H1 (cell line): ENCODE measurements around the gene CEP83. TPM values are rescaled to one million over a fixed set of nuclear protein-coding genes. Genes with fewer than 3 reads are reported as not detected.

Experiments
- CTCF ChIA-PET: fragments of 300-600 bp; sonication (Branson Sonifier 250); formaldehyde crosslinking; loops from one replicate; lab custom pipeline; 2021; ENCODE audit not compliant: partially characterized antibody; lab: Charles Lee
- POLR2A ChIA-PET: fragments of 300-600 bp; sonication (Branson Sonifier 250); formaldehyde crosslinking; loops from one replicate; lab custom pipeline; 2021; ENCODE audit warnings: inconsistent platforms; ENCODE audit not compliant: partially characterized antibody; lab: Charles Lee
- DNase-seq, 2 experiments: peaks; one replicate each; pipeline versions ENCODE4 v3.0.0 to v3.0.0-alpha.2; 2010 to 2022; ENCODE audit warnings: low spot score in 2 of 2, low read depth in 1 of 2, mixed read lengths in 1 of 2
- FAIRE-seq: peaks from 2 replicates; lab custom pipeline; 2011; peaks lifted over from hg19 to GRCh38; lab: Jason Lieb, UNC
- H2AFZ ChIP-seq: 2 replicates; pipeline ENCODE4 v1.8.1; 2012; ENCODE audit warnings: low read length, inconsistent platforms
- H2AK5ac ChIP-seq: 2 replicates; pipeline ENCODE4 v1.6.1; 2013; ENCODE audit warnings: low read depth, low read length
- H2BK120ac ChIP-seq: replicated peaks from 2 replicates; pipeline ENCODE3; 2013; ENCODE audit warnings: low read depth, low read length, inconsistent platforms
- H2BK12ac ChIP-seq: 2 replicates; pipeline ENCODE4 v1.6.1; 2013; ENCODE audit warnings: low read depth, low read length
- H2BK15ac ChIP-seq: 2 replicates; pipeline ENCODE4 v1.6.1; 2013; ENCODE audit warnings: low read length
- H2BK20ac ChIP-seq: 2 replicates; pipeline ENCODE4 v1.6.1; 2013; ENCODE audit warnings: low read length
- H2BK5ac ChIP-seq: 2 replicates; pipeline ENCODE4 v1.6.1; 2013; ENCODE audit warnings: low read depth, low read length
- H3K14ac ChIP-seq: 2 replicates; pipeline ENCODE4 v1.6.1; 2013; ENCODE audit warnings: inconsistent platforms; ENCODE audit not compliant: insufficient read length
- H3K18ac ChIP-seq: 2 replicates; pipeline ENCODE4 v1.6.1; 2013; ENCODE audit warnings: low read length; ENCODE audit errors: extremely low read depth
- H3K23ac ChIP-seq: 2 replicates; pipeline ENCODE4 v1.6.1; 2013; ENCODE audit warnings: inconsistent platforms; ENCODE audit not compliant: insufficient read length
- H3K23me2 ChIP-seq: 2 replicates; pipeline ENCODE4 v1.6.1; 2013; ENCODE audit warnings: low read depth, low read length
- H3K27ac ChIP-seq: 2 replicates; pipeline ENCODE4 v1.6.1; 2011; ENCODE audit warnings: low read depth, low read length, inconsistent platforms
- H3K27me3 ChIP-seq, 4 experiments: replicated peaks in 1 of 4; 1 replicate in 1 of 4; 2 replicates in 3 of 4; pipeline versions ENCODE4 v1.6.1 to v1.8.1; 2011 to 2013; ENCODE audit warnings: low read length in 3 of 4, mild to moderate bottlenecking in 3 of 4, inconsistent platforms in 2 of 4, mixed read lengths in 2 of 4, moderate library complexity in 1 of 4; ENCODE audit not compliant: control insufficient read depth in 3 of 4, insufficient read depth in 3 of 4; ENCODE audit errors: extremely low read depth in 1 of 4
- H3K36me3 ChIP-seq, 4 experiments: 2 replicates each; pipeline versions ENCODE4 v1.6.1 to v1.8.1; 2011 to 2013; ENCODE audit warnings: mild to moderate bottlenecking in 4 of 4, low read length in 3 of 4, moderate library complexity in 2 of 4, control low read depth in 1 of 4, inconsistent platforms in 1 of 4; ENCODE audit not compliant: insufficient read depth in 4 of 4, control insufficient read depth in 2 of 4
- H3K4ac ChIP-seq: replicated peaks from 2 replicates; pipeline ENCODE3; 2013; ENCODE audit warnings: low read length, low read depth, mixed read lengths, inconsistent platforms; ENCODE audit not compliant: insufficient read length
- H3K4me1 ChIP-seq, 4 experiments: replicated peaks in 1 of 4; 1 replicate in 1 of 4; 2 replicates in 3 of 4; pipeline versions ENCODE4 v1.6.1 to v1.8.1; 2011 to 2013; ENCODE audit warnings: low read length in 3 of 4, inconsistent platforms in 2 of 4, mixed read lengths in 1 of 4; ENCODE audit not compliant: insufficient read depth in 4 of 4, control insufficient read depth in 3 of 4
- H3K4me2 ChIP-seq, 2 experiments: 2 replicates each; pipeline versions ENCODE4 v1.6.1 to v1.8.1; 2011 to 2013; ENCODE audit warnings: low read depth in 2 of 2, low read length in 2 of 2, control low read depth in 1 of 2, inconsistent platforms in 1 of 2, mild to moderate bottlenecking in 1 of 2; ENCODE audit not compliant: insufficient read depth in 1 of 2
- H3K4me3 ChIP-seq, 4 experiments: fragments of 200-600, 300-600 bp in 1 of 4; sonication (generic), shearing (Covaris generic), sonication (Bioruptor Twin) in 1 of 4; 2 replicates each; pipeline versions ENCODE4 v1.5.1 to v1.8.1; 2011 to 2016; ENCODE audit warnings: low read length in 4 of 4, low read depth in 3 of 4, control low read depth in 2 of 4, inconsistent platforms in 2 of 4, mild to moderate bottlenecking in 2 of 4, mixed read lengths in 1 of 4, moderate library complexity in 1 of 4; ENCODE audit not compliant: insufficient read depth in 2 of 4; ENCODE audit errors: extremely low read depth in 1 of 4
- H3K56ac ChIP-seq: replicated peaks from 2 replicates; pipeline ENCODE3; 2013; ENCODE audit warnings: low read depth, mild to moderate bottlenecking, mixed read lengths, low read length, inconsistent platforms; ENCODE audit not compliant: insufficient read length
- H3K79me1 ChIP-seq: 2 replicates; pipeline ENCODE4 v1.6.1; 2013; ENCODE audit warnings: low read depth, low read length, control low read depth
- H3K79me2 ChIP-seq, 2 experiments: 2 replicates each; pipeline versions ENCODE4 v1.6.1 to v1.8.1; 2012 to 2013; ENCODE audit warnings: low read length in 2 of 2, mild to moderate bottlenecking in 2 of 2, inconsistent platforms in 1 of 2; ENCODE audit not compliant: insufficient read depth in 2 of 2, control insufficient read depth in 1 of 2
- H3K9ac ChIP-seq, 4 experiments: replicated peaks in 1 of 4; 1 replicate in 1 of 4; 2 replicates in 3 of 4; pipeline versions ENCODE4 v1.6.1 to v1.8.1; 2011 to 2013; ENCODE audit warnings: low read depth in 3 of 4, low read length in 3 of 4, control low read depth in 2 of 4, mild to moderate bottlenecking in 2 of 4, moderate library complexity in 2 of 4, inconsistent platforms in 1 of 4; ENCODE audit errors: extremely low read depth in 1 of 4
- H3K9me3 ChIP-seq, 2 experiments: 2 replicates each; pipeline versions ENCODE4 v1.6.1 to v1.8.1; 2012 to 2013; ENCODE audit warnings: mild to moderate bottlenecking in 2 of 2, moderate library complexity in 2 of 2, control low read depth in 1 of 2, inconsistent platforms in 1 of 2, low read depth in 1 of 2, low read length in 1 of 2, mixed read lengths in 1 of 2; ENCODE audit not compliant: insufficient read depth in 2 of 2
- H4K20me1 ChIP-seq, 2 experiments: replicated peaks in 1 of 2; 2 replicates each; pipeline versions ENCODE3 to v1.8.1; 2011 to 2013; ENCODE audit warnings: inconsistent platforms in 2 of 2, low read length in 2 of 2, mild to moderate bottlenecking in 1 of 2; ENCODE audit not compliant: insufficient read depth in 2 of 2, control insufficient read depth in 1 of 2
- H4K5ac ChIP-seq: 2 replicates; pipeline ENCODE4 v1.6.1; 2013; ENCODE audit warnings: low read length, low read depth, mixed read lengths, inconsistent platforms; ENCODE audit not compliant: insufficient read length
- H4K8ac ChIP-seq: 2 replicates; pipeline ENCODE4 v1.8.0; 2013; ENCODE audit warnings: mild to moderate bottlenecking, moderate library complexity, low read length, inconsistent platforms; ENCODE audit not compliant: insufficient read depth; ENCODE audit errors: extremely low read depth
- H4K91ac ChIP-seq: replicated peaks from 2 replicates; pipeline ENCODE3; 2013; ENCODE audit warnings: low read length, mixed read lengths, inconsistent platforms; ENCODE audit not compliant: insufficient read length
- SP1 ChIP-seq: IDR thresholded peaks from 2 replicates; pipeline ENCODE4 v1.6.1; 2011; ENCODE audit warnings: low read depth, low read length
- SP4 ChIP-seq: IDR thresholded peaks from 2 replicates; pipeline ENCODE4 v1.6.1; 2012; ENCODE audit warnings: low read length, inconsistent platforms
- WGBS, 2 experiments: shearing (Covaris generic) in 1 of 2; methylation state at CpG; one replicate each; pipeline versions ENCODE4 v1.1.6 to v1.1.7; 2013 to 2015; ENCODE audit warnings: low lambda C conversion rate in 2 of 2, mixed read lengths in 2 of 2, inconsistent platforms in 1 of 2, low coverage in 1 of 2, missing lambda C conversion rate in 1 of 2; ENCODE audit not compliant: insufficient replicate concordance in 2 of 2, insufficient coverage in 1 of 2, insufficient read length in 1 of 2; ENCODE audit errors: extremely low coverage in 1 of 2, missing lambda C conversion rate in 1 of 2; 5-methylcytosine and 5-hydroxymethylcytosine counted together
- polyA plus RNA-seq, 7 experiments: library from polyadenylated mRNA; depleted of rRNA in 3 of 7; stranded (reverse) in 5 of 7; unstranded in 2 of 7; fragments of >200 nt in 5 of 7; fragments of 200-250 nt in 2 of 7; gene quantifications; 1 replicate in 5 of 7; 2 replicates in 1 of 7; 4 replicates in 1 of 7; pipeline versions ENCODE4 v1.2.1 to v1.2.3, GENCODE V29; 2011 to 2013; ENCODE audit warnings: missing spikeins in 2 of 7, mixed read lengths in 2 of 7
- total RNA-seq: library from RNA; stranded (reverse); fragmentation: NEBNext Ultra II Directional; extraction: Animal tissue kit (Norgen Biotek cat#: 25700); gene quantifications from 2 replicates; pipeline ENCODE4 v1.2.1, GENCODE V29; 2021

Gene CEP83
- total and polyA plus RNA-seq, 2 of the 8 experiments (the other 6 are each of a cell fraction or from before 2014, with no cell fraction given): 6.0 to 25.8 TPM

DNA sequence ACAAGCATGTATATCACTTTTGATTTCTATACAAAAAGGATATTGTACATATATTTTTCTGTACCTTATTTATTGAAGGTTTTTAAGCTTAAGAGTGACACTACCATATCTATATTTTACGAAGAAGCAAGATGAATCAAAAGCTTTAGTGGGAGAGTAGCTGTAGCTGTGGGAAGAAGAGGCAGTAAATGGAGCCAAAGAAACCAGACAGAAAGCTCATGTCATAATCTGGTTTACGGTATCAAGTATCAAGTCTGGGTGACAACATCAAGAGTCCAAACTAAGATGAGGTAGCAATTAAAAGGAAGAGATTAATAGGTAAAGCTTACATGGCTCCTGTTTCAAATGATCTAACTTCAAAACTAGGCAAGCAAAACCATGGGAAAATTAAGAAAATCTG, 54.8 kb downstream of the CEP83 start:
- no peak for FAIRE-seq
- no peaks in the 10 kb centered on the region for H3K9me3 ChIP-seq
- TF ChIP-seq SP4 (no peak), SP1 (no peak)

More for the DNA sequence above, 54.8 kb downstream of the CEP83 start:
- Histone ChIP-seq H2AFZ (no peak overlapping the region), H3K4me1 (peaks cover 0 to 2% (median 0%) of the 10 kb centered on the region in 4 experiments; a peak in 1 of 7 replicates), H3K27me3 (no peaks in the 10 kb centered on the region), H2BK12ac (no peak overlapping the region), H3K4me2 (no peak overlapping the region), H3K56ac (no peak overlapping the region), H3K27ac (no peak overlapping the region), H4K91ac (no peak overlapping the region), H2AK5ac (no peak overlapping the region), H3K23ac (no peak overlapping the region), H3K23me2 (no peaks in the 10 kb centered on the region), H2BK20ac (no peak overlapping the region), H2BK120ac (no peak overlapping the region), H3K18ac (no peak overlapping the region), H3K9ac (no peak overlapping the region), H3K36me3 (peaks cover 0 to 9% (median 4%) of the 10 kb centered on the region in 4 experiments; a peak in 3 of 8 replicates), H3K4me3 (no peak overlapping the region), H3K14ac (no peak overlapping the region), H2BK15ac (no peak overlapping the region), H4K20me1 (no peaks in the 10 kb centered on the region), H4K5ac (no peak overlapping the region), H3K79me2 (no peaks in the 10 kb centered on the region), H3K79me1 (no peaks in the 10 kb centered on the region), H2BK5ac (no peak overlapping the region), H4K8ac (no peak overlapping the region), H3K4ac (no peak overlapping the region)
- CTCF ChIA-PET: interaction anchor here (1.0 kb wide), 1 partner anchor 112 kb away, joined by 3 read pairs; no protein-coding TSS in a partner anchor
- POLR2A ChIA-PET: no interaction called here
- no peak for DNase-seq
- 89% methylated on average over 2 of the region's 2 CpGs; no CpG with 5 or more reads in 1 of the 2 experiments for WGBS, 2 experiments
